CD4-positive, alpha-beta T cell treated with Interleukin-15 for 1 hour (primary cell): ENCODE data around the gene IGSF11.
"Not testable (repeated sequence)": the region's sequence is repeated elsewhere in the genome, so short reads cannot be mapped to it uniquely, and the experiment has no call there.

Experiments
- DNase-seq: peaks from one replicate; pipeline ENCODE4 v3.0.0-alpha.2; 2020

The IGSF11 gene

GRCh38 chr3:118988198-118989130, 46.2 kb downstream of the IGSF11 start:
- DNase-seq: no peak

- no peak for DNase-seq
Observed at GRCh38 chr3:118987477-118987876, 47.2 kb downstream of the IGSF11 start.

- DNase-seq: no peak
Observed at GRCh38 chr3:118986734-118987133, 47.9 kb downstream of the IGSF11 start.

GRCh38 chr3:118984699-118985098, 49.9 kb downstream of the IGSF11 start:
- DNase-seq: no peak

GRCh38 chr3:118981494-118982134, 53.0 kb downstream of the IGSF11 start:
- DNase-seq: no peak

- DNase-seq: no peak
Observed at GRCh38 chr3:118980832-118981231, 53.8 kb downstream of the IGSF11 start.

GRCh38 chr3:118978393-118978758, 56.3 kb downstream of the IGSF11 start:
- DNase-seq: no peak

- no peak for DNase-seq
Observed at GRCh38 chr3:118977671-118978392, 56.8 kb downstream of the IGSF11 start.

- DNase-seq: no peak
Observed at GRCh38 chr3:118977118-118977517, 57.5 kb downstream of the IGSF11 start.

- DNase-seq: not testable (repeated sequence)
Observed at GRCh38 chr3:118975476-118975875, 59.2 kb downstream of the IGSF11 start.

- no peak for DNase-seq
Observed at GRCh38 chr3:118974356-118975097, 60.1 kb downstream of the IGSF11 start.

- no peak for DNase-seq
Observed at GRCh38 chr3:118973050-118973449, 61.6 kb downstream of the IGSF11 start.

GRCh38 chr3:118970819-118971218, 63.8 kb downstream of the IGSF11 start:
- DNase-seq: no peak

GRCh38 chr3:118968640-118969039, 66.0 kb downstream of the IGSF11 start:
- no peak for DNase-seq

- DNase-seq: no peak
Observed at GRCh38 chr3:118968111-118968510, 66.5 kb downstream of the IGSF11 start.

- DNase-seq: no peak
Observed at GRCh38 chr3:118966700-118967099, 67.9 kb downstream of the IGSF11 start.

GRCh38 chr3:118963711-118964110, 70.9 kb downstream of the IGSF11 start:
- no peak for DNase-seq

- no peak for DNase-seq
Observed at GRCh38 chr3:118960876-118961450, 73.7 kb downstream of the IGSF11 start.

GRCh38 chr3:118955914-118956556, 78.6 kb downstream of the IGSF11 start:
- DNase-seq: no peak

GRCh38 chr3:118951089-118951488, 83.6 kb downstream of the IGSF11 start:
- DNase-seq: no peak

GRCh38 chr3:118949113-118949760, 85.4 kb downstream of the IGSF11 start:
- DNase-seq: no peak
